CD4-positive, alpha-beta T cell treated with Interleukin-21 for 1 hour (primary cell): ENCODE results near the gene MOSPD3.
"Not testable (repeated sequence)": the region's sequence is repeated elsewhere in the genome, so short reads cannot be mapped to it uniquely, and the experiment has no call there.

Experiments used
- DNase-seq: peaks from one replicate; pipeline ENCODE4 v3.0.0-alpha.2; 2020

The MOSPD3 gene, protein sequence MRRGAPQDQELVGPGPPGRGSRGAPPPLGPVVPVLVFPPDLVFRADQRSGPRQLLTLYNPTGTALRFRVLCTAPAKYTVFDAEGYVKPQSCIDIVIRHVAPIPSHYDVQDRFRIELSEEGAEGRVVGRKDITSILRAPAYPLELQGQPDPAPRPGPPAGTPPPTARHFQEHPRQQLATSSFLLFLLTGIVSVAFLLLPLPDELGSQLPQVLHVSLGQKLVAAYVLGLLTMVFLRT

DNA sequence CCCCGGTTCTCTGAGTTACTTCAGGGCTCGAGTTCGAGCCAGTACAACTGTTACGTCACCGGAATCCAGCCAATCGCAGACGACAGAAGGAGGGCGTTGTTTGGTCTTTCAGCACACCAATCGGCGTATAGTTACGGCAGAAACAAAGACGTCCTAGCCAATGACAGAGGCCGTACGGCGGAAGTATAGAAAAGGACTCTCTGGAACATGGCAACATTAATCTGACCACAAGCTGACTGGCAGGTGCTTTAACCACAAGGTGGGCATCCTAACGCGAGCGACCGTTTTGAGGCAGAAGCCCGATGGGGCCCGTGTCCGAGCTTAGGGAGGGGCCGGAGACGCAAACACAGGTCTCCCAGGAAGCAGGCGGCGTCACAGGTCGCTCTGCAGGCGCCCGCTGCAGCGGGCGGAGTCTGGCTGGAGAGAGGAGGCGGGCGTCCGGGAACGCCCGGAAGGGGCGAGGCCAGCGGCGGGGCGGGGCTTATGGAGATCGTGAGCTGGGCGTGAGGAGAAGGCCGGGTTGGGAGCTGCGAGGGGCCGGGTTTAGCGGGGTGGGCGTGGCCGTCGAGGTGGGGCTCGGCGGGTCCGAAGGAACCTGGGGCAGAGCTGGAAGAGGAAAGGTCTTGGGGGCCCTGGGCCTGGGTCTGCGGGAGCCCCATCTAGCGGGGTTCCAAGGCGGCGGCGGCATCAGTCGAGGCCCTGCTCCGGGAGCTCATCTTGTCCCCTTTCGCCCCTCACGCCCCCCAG, at the start of gene MOSPD3:
Gene MOSPD3 (plus strand): TSS at position 558 of the 747 bp plus-strand sequence. CDS start 252 bp downstream, outside the sequence.
- DNase-seq: peak; percentile 98

DNA sequence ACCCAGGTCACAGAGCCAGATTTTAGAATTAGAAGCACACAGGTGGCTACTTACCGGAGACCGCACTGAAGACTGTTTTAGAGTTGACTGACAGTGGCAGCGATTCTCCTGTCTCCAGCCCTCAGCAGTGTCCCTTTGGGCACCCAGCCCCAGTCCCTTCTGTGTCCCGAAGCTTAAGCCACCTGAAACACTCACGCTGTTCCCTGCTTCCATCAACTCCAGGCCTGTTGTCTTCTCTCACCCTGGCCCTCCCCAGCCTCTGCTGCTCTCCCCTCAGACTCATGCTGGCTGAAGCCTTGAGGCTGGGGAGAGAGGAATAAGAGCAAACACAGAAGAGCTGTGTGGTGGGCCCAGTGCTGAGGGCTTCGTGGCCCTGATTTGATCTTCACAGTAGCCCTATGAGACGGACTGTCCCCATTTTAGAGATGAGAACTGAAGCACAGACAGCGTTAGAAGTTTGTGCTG, 49.2 kb upstream of the MOSPD3 start:
- DNase-seq: no peak

DNA sequence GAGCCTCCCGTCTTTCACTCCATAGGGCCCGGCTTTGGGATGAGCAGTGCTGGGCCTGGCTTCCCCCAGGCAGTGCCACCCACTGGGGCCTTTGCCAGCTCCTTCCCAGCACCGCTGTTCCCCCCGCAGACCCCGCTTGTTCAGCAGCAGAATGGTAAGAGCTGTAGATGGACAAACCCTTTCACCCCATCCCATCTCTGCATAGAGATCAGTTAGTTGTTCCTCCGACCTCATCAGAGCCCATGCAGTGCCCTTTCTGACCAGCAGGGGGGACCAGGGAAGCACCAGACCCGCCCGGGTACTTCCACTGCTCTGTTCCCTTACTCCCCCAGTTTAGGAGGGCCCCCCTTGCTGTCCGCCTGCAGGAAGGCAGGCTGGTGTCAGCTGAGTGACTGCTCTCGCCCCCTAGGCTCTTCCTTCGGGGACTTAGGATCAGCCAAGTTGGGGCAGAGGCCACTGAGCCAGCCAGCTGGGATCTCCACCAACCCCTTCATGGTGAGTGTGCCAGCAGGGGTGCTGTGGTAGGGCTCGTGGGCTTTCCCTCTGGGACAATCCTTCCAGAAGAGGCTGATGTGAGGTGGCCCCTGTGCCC, 48.4 kb upstream of the MOSPD3 start:
- peak; percentile 86 for DNase-seq

DNA sequence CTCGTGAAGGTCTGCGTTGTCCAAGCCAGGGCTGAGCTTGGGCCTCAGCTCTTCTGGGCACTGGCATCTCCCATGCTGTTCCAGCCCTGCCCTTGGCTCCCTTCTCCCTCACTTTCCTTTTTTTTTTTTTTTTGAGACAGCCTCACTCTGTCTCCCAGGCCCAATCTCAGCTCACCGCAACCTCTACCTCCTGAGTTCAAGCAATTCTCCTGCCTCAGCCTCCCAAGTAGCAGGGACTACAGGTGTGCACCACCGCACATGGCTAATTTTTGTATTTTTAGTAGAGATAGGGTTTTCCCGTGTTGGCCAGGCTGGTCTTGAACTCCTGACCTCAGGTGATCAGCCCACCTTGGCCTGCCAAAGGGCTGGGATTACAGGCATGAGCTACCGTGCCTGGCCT, 47.9 kb upstream of the MOSPD3 start:
- DNase-seq: not testable (repeated sequence)

DNA sequence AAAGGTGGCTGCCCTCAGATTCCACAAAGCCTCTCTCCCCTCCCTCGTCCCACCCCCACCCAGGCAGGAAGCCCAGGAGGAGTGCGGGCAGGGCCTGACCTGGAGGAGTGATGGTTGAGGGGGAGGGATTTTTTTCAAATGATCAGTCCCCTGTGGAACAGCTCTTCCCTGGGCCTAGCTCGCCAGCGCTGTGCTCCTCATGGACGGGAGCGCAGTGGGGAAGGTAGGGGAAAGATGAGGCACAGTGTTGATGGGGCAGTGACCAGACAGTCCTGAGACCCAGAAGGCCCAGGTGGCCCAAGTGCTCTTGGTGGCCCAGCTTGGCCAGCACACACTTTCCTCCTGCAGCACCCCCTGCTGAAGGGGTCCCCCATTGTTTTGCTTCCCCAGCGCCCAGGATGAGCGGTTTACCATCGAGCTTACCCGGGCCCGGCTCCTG, 47.2 kb upstream of the MOSPD3 start:
- no peak for DNase-seq

DNA sequence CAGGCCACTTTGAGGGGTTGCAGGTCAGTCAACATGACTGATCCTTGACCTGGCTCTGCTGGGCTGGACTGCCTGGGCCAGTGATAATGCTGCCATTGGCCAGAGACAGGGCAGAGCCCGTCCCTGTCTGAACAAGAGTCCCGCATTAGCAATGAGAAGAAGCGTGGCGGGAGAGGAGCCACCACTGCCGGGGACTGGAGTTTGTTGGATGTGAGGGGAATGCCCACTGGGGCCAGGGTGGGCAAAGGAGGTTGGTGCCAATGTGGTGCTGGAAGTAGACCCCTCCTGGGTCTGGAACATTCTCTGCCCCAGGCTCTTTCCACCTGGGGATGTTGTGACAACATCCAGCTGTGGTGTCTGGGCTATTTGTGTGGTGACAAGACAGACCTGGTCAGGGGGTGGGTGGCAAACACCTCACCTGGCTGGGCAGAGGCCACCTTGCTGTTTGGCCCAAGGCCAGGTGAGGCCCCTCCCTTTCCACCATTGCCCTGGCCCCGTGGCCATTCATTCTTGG, 46.3 kb upstream of the MOSPD3 start:
- DNase-seq: no peak

DNA sequence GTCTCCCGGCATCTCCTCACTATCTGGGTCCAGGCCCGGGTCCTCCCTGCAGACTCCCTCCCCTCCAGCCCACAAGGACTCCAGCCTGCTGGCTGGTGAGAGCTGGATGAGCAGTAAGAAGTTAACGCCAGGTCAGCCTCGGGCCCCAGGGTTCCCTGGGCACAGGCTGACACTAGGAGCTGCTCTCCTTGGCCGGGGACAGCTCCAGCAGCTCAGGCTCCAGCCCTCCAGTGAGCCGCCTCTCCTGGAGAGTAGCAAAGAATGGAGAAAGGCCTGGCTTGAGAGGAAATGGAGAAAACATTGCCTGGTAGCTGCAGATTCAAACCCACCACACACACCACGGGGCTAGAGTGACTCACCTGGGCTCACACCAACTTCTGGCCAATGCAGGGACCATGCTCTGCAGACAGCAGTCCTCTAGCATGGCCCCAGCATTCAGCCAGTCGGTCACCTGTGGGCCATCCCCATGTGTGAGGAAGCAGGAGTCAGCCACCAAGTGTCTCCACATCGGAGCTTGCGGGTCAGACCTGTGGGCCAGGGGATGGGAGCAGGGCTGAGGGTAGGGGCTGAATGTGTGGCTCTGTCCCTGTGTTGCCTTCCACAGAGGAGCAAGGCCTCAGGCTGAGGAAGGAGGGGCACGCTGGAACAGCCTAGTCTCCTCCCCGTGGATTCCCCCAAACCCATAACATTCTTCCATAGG, 45.2 kb upstream of the MOSPD3 start:
- no peak for DNase-seq

DNA sequence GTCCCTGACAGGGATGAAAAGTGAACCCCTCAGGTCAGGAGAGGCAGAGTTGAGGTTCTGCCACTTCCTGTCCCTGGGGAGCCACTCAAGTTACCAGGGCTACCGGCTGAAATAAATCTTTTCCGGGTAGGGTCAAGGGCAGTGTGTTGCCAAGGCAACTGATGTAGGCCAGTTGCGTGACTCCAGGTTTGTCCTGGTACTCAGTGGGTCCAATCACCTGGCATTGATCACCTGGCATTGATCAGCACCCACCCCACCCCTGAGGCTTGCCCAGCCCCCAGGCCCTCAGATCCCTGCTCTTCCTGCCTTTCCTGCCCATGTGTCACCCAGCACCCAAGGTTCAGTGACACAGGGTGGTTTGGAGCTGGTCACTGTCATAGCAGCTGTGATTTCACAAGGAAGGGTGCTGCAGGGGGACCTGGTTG, 44.6 kb upstream of the MOSPD3 start:
- no peak for DNase-seq

DNA sequence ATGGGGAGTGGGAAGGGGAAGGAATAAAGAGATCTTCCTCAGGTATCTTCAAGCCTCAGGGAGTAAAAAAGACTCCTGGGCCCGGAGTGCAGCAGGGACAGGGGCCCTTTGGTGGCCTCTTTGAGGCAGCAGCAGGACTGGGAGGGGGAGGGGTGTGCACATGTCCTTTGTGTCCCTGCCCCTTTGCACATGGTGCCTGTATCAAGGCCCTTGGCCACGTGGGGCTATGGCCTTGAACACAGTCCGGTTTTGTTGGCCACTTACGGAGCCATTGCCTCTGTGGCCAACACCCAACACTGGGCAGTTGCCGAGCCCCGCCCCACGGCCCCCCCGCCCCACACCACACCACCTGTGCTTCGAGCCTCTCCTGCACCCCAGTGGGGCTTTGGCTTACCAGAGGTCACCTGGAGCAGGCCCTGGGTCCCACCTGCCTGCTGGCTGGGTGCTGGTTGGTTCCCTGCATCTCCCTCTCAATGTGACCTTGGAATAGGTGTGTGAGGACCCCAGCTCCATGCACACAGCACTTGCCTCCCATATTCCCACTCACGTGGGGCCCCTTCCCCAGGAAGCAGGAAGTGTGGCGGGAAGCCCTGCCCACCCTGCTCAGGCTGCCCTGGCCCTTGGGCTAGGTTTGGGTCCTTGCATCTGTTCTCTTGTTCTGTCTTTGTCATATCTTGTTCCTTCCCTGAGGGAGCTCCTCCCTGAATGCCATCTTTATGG, 44.0 kb upstream of the MOSPD3 start:
- no peak for DNase-seq

DNA sequence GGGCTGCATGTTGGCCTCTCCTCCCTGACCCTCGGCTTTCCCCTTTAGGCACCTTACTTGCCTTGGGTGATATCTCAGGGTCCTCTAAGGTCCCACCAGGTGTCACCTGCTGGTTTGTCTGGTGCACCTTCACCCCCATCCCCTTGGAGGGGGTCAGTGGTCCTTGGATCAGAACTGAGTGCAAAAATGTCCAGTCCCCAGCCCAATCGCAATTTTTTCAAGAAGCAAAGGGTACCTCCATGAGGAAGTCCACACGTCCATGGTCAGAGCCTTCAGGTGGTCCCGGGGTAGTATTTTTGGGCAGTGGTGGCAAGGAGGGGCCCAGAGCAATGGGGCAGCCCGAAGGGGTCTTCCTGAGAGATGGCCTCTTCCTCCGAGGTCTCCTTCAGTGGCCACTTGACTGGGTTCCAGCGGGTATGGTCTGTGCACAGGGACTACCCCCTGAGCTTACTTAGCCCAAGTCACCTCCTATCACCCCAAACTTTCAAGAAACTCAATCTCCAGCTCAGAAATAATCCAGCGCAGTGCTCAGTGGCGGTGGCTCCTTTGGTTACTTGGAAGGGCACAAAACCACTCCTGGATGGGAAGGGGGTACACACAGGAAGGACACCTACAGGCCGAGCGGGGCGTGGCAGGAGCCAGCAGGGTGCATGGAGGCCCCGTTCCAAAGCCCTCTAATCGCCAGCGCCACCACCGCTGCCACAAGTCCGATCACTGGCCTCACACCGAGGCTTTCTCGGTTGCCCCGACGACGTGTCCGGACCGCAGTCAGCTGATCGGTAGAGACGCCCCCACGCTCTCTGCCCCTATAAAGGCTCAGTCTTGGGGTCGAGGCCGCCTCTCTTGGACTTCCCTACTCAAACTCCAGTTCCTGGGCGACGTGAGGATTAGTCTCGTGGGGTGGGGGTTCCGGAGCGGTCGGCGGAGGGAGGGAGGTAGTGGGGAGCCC, 43.2 kb upstream of the MOSPD3 start:
- DNase-seq: peak; percentile 59

DNA sequence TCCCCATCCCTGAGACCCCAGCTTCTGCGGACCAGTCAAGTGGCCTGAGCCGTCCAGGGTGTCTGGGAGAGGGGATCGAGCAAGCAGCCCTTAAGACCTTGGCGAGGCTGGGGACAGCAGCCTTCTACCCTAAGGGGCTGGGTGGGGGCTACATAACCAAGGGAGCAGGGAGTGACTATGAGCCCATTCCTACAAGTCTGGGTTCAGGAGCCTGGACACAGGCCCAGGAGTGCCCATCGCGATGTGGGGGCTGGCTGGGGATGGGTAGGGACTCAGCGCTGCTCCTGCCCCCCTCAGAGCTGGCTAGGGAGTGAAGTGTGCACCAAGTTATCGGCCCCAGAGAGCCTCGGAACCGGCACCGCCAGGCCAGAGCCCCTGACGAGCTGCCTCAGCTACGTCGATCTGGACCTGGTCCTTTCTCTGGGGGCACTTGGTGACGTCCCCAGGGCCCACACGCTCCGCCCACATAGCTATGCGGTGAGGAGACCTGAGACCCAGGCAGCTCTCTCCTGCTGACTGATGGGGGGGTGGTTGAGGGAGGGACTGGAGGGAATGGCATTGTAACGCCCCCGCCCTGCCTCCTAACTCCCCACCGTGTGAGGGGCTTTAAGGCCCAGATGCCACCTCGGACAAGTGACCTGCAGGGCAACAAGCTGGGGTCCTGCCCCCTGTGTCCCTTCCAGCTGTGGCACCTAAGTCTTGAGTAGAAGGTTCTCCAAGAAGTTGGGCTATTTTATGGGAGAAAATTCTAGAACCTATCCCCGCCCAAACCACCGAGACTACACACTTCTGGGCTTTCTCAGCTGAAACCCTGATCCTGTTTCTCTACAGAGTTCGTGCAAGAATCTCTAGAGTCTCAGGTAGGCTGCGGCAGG, 41.1 kb upstream of the MOSPD3 start:
- DNase-seq: no peak

DNA sequence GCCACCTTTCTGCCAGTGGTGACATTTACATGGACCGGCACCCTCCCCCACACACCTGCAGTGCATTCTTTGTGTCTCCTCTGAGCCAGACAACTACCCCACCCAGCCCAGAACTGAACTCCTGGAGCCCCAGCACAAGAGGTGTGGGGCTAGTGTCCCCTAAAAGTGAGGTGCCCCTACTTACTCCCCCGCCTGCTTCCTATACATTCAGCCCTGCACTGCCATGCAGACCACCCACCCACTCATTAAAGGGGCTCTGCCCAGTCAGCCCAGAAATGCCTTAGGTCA, 40.6 kb upstream of the MOSPD3 start:
- no peak for DNase-seq

DNA sequence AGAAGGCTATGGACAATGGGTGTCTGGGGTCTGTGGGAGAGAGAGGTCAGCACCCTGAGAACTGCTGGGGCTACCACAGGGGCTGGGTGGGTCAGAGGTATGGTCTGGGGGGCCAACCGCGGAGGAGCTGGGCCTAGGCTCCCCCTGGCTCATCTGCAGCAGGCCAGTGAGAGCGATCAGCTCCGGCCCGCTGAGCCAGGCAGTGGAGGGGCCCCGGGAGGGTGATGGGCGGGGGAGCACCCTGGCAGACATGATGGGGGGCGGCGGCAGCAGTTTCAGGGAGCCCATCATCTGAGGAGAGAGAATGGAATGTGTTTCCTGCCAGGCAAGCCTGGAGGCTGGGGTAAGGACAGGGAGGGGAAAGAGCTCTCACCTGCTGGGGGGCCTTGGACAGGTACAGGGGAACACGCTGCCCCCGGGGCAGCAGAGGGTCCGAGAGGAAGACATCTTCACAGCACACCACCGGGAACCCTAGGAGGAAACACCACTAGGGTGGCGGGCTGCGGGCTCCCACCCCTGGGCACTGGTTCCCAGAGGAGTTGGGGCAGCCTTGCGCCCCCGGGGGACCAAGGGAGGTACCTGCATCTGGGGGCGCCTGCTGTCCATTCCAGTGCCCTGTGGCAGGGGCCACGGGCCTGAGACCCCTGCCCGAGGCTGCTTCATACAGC, 39.9 kb upstream of the MOSPD3 start:
- no peak for DNase-seq

DNA sequence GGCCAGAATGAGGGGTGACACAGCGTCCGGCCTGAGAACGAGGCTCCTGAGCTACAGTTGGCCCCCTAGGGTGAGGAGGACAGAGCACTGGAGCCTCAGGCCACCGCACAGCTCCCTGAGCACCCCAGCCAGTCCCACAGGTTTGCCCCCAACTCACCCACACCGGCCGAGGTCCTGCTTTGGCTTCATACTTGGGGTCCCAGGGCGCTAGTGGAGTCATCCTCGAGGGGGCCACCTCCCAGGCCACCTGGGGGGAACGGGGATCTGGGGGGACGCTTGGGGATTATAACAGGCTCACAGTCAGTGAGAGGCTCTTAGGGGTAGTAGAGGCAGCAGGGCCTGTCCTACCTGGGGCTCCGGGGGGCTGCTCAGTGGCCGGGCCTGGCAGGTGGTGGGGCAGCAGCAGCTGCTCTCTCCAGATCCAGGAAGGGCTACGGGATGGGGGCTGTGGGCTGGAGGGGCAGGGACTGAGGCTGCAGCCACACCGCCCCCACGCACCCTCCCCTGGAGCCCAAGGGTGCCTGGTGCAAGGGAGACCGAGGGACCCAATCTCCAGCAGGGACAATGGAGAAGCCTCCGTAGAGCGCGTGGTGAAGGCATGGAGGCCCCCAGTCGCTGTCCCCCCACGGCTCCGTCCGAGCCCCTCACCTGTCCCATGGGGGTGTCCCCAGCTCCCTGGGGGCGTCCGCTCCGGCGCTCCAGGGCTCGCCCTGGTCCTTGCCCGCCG, 39.2 kb upstream of the MOSPD3 start:
- DNase-seq: no peak

DNA sequence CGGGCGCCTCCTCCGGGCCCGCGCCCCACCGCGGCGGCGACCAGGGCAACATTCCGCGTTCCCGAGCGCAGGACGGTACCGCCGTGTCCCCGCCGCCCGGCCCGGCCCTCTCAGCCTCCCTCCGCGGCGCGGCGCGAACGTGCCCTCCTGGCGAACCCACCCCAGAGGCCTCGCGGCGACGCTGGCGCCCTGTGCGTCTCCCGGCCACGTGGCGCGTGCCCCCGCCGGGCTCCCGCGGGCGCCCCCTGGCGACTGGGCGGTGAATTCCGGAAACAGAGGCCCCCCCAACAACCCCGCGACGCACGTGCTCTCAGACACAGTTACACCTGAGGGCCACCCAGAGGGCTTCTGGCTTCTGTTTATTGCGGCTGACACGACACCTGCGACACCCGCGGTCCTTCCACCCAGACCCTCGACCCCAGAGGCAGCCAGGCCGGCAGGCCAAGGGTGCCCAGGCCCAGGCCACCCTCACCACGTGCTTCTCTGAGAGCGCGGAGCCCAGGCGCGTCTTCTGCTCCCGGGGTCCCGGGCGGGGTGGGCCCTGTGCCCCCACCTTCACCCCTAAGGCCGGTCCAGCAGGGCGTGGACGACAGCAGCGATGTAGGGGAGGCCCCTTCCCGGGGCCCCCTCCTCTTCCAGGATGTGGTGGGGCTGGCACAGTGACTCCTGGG, 38.5 kb upstream of the MOSPD3 start, which contains the start of gene SAP25:
Gene SAP25 (minus strand): TSS at position 210 of the 671 bp plus-strand sequence. CDS start 158 bp downstream, at position 52.
- no peak for DNase-seq

DNA sequence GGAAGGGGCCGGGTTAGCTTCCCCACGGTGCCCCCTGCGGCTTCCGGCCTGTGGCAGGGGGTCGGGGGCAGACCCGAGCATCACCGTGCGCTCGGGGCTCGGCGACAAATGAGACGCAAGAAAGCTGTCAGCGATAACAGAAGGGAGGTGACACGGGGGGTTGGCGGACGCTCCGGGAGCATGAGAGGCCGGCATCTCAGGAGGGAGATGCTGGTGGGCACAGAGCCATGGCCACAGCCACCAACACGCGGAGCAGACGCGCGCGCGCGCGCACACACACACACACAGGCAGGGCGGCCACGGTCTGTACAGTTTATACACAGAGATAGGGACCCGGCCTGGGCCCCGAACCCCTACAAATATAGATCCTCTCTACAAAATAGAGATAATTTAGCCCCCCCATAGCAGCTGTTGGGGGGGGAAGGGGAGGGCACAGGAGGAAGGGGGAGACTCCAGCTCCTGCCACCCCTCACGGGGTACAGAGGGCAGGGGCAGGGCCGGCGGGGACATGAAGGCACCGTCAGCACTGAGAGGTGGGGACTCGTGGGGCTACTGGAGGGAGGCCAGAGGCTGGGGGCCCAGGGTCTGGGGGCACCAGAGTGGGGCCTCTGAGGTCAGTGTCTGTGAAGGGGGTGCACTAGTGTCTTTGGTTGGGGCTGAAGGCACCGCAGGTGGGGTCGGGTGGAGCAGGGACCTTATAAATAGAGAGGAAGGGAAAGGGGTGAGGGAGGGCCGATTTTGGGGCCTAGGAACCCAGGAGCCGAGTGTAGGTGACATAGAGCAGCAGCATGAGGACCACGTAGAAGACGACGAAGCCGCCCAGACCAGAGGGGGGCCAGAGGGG, 37.8 kb upstream of the MOSPD3 start:
- no peak for DNase-seq

DNA sequence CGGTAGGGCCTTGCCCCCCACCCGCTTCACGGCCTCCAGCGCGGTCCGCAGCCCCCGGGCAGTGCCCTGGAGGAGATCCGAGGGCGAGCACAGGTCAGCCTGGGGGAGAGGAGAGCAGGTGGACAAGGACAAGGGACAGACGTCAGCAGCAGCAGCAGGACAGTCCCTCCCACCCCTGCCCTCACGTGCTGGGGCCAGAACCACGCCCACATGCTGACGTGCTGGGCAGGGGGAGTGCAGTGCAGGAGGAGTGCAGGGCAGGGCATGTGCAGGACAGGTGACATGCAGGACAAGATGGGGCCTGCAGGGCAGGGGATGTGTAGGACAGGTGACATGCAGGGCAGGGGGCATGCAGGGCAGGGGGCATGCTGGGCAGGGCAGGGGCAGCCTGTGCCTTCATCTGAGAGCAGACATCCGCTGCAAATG, 37.1 kb upstream of the MOSPD3 start:
- no peak for DNase-seq
